HCT116 (cell line): ENCODE data around the gene CNTN4. TPM values are rescaled to one million over a fixed set of nuclear protein-coding genes. Genes with fewer than 3 reads are reported as not detected.

Experiments
- ATAC-seq: fragments of 200-7000 bp; cut with Tn5 transposase; 2 replicates; pipeline ENCODE4 v1.9.1; 2020; ENCODE audit warnings: mild to moderate bottlenecking, moderate library complexity
- BruUV-seq: library from RNA; stranded (reverse); fragments of 400-500 nt; replicated peaks from 2 replicates; lab custom pipeline; 2021; lab: Mats Ljungman, UMichigan
- CTCF ChIA-PET: fragments of 300-600 bp; sonication (Branson Sonifier 250); formaldehyde crosslinking; loops from one replicate; lab custom pipeline; 2021; ENCODE audit warnings: antibody characterized with exemption; lab: Charles Lee
- POLR2A ChIA-PET: fragments of 300-600, 350-600 bp; sonication (Branson Sonifier 250); formaldehyde crosslinking; loops from one replicate; lab custom pipeline; 2021; ENCODE audit warnings: antibody characterized with exemption; lab: Charles Lee
- RAD21 ChIA-PET, 2 experiments: fragments of 300-600 bp; sonication (Branson Sonifier 250); formaldehyde crosslinking; loops; one replicate each; lab custom pipeline; 2023; ENCODE audit warnings: low total read pairs in 2 of 2; ENCODE audit not compliant: uncharacterized antibody in 2 of 2, unreplicated experiment in 2 of 2, low non-redundant PET in 1 of 2; lab: Charles Lee
- DNase-seq: peaks from one replicate; pipeline ENCODE4 v3.0.0-alpha.2; 2010; ENCODE audit warnings: low read depth, low spot score
- H2AFZ ChIP-seq: fragments of 200-600 bp; shearing (Covaris generic), sonication (generic); 2 replicates; pipeline ENCODE4 v1.6.1; 2017; ENCODE audit warnings: low read depth, mixed run types, mixed read lengths, antibody characterized with exemption, low read length; ENCODE audit not compliant: poor library complexity, severe bottlenecking
- H3K27ac ChIP-seq: 2 replicates; pipeline ENCODE4 v1.5.1; 2012; ENCODE audit warnings: low read depth, low read length
- H3K27me3 ChIP-seq: fragments of 200-600 bp; sonication (generic); 2 replicates; pipeline ENCODE4 v1.6.1; 2016; ENCODE audit warnings: mixed run types, low read length, mixed read lengths; ENCODE audit not compliant: insufficient read depth
- H3K36me3 ChIP-seq, 2 experiments: fragments of 200-500 bp in 1 of 2; fragments of 200-600 bp in 1 of 2; sonication (Bioruptor generic) in 1 of 2; sonication (generic) in 1 of 2; 2 replicates each; pipeline versions ENCODE4 v1.5.1 to v1.6.1; 2014 to 2016; ENCODE audit warnings: low read length in 2 of 2, inconsistent platforms in 1 of 2, mixed read lengths in 1 of 2, mixed run types in 1 of 2; ENCODE audit not compliant: insufficient read depth in 2 of 2, control insufficient read depth in 1 of 2
- H3K4me1 ChIP-seq, 2 experiments: fragments of 200-600 bp in 1 of 2; sonication (generic) in 1 of 2; 2 replicates each; pipeline versions ENCODE4 v1.5.1 to v1.6.1; 2012 to 2017; ENCODE audit warnings: low read length in 2 of 2, inconsistent platforms in 1 of 2, mild to moderate bottlenecking in 1 of 2, mixed read lengths in 1 of 2, mixed run types in 1 of 2, moderate library complexity in 1 of 2; ENCODE audit not compliant: insufficient read depth in 2 of 2, control insufficient read depth in 1 of 2
- H3K4me2 ChIP-seq: fragments of 200-600 bp; sonication (generic); 2 replicates; pipeline ENCODE4 v1.6.1; 2017; ENCODE audit warnings: mixed run types, low read length, mixed read lengths
- H3K4me3 ChIP-seq, 2 experiments: fragments of 200-600 bp in 1 of 2; sonication (generic) in 1 of 2; replicated peaks in 1 of 2; 2 replicates each; pipeline ENCODE4 v1.5.1; 2011 to 2016; ENCODE audit warnings: low read length in 2 of 2, control low read depth in 1 of 2, low read depth in 1 of 2, mild to moderate bottlenecking in 1 of 2, mixed read lengths in 1 of 2, mixed run types in 1 of 2
- H3K79me2 ChIP-seq: fragments of 200-600 bp; sonication (generic); 2 replicates; pipeline ENCODE4 v1.6.1; 2017; ENCODE audit warnings: mild to moderate bottlenecking, mixed run types, low read length, moderate library complexity, mixed read lengths; ENCODE audit not compliant: insufficient read depth
- H3K9ac ChIP-seq: fragments of 200-600 bp; sonication (generic); 2 replicates; pipeline ENCODE4 v1.6.1; 2016; ENCODE audit warnings: low read length, mixed read lengths
- H3K9me2 ChIP-seq: fragments of 200-600 bp; sonication (generic), shearing (Covaris generic); 2 replicates; pipeline ENCODE4 v1.6.1; 2017; ENCODE audit warnings: mixed run types, mild to moderate bottlenecking, moderate library complexity; ENCODE audit not compliant: insufficient read depth
- H3K9me3 ChIP-seq, 2 experiments: fragments of 200-500 bp in 1 of 2; fragments of 200-600 bp in 1 of 2; sonication (Bioruptor generic) in 1 of 2; sonication (generic) in 1 of 2; 2 replicates each; pipeline ENCODE4 v1.6.1; 2014 to 2017; ENCODE audit warnings: low read length in 2 of 2, mixed read lengths in 2 of 2, inconsistent platforms in 1 of 2, low read depth in 1 of 2, mild to moderate bottlenecking in 1 of 2, mixed run types in 1 of 2, moderate library complexity in 1 of 2; ENCODE audit not compliant: control insufficient read depth in 1 of 2, insufficient read depth in 1 of 2
- H4K20me1 ChIP-seq: fragments of 200-600 bp; sonication (generic), shearing (Covaris generic); 2 replicates; pipeline ENCODE4 v1.6.1; 2017; ENCODE audit warnings: mixed run types, mild to moderate bottlenecking, moderate library complexity; ENCODE audit not compliant: insufficient read depth
- CEBPB ChIP-seq: IDR thresholded peaks from 2 replicates; pipeline ENCODE4 v1.6.1; 2012; ENCODE audit warnings: low read depth
- EZH2phosphoT487 ChIP-seq: fragments of 200-600 bp; IDR thresholded peaks from 2 replicates; pipeline ENCODE4 v1.6.1; 2018; ENCODE audit warnings: antibody characterized with exemption, borderline replicate concordance
- FOSL1 ChIP-seq: IDR thresholded peaks from 2 replicates; pipeline ENCODE4 v1.6.1; 2012; ENCODE audit warnings: low read depth
- POLR2AphosphoS5 ChIP-seq: IDR thresholded peaks from 2 replicates; pipeline ENCODE4 v1.6.1; 2011; ENCODE audit warnings: mild to moderate bottlenecking, low read depth, low read length, moderate library complexity
- SRF ChIP-seq: IDR thresholded peaks from 2 replicates; pipeline ENCODE4 v1.6.1; 2012; ENCODE audit warnings: low read depth
- ZFX ChIP-seq: fragments of 450-650 bp; IDR thresholded peaks from 2 replicates; pipeline ENCODE4 v1.6.1; 2017
- ZNF274 ChIP-seq: fragments of 200-500 bp; sonication (Bioruptor generic); IDR thresholded peaks from 2 replicates; pipeline ENCODE4 v1.6.1; 2014; ENCODE audit warnings: mild to moderate bottlenecking, low read depth, low read length, inconsistent platforms
- intact Hi-C: fragments of 100-400 bp; cut with micrococcal nuclease; formaldehyde crosslinking; loops from 2 replicates; pipeline ENCODE4 v1.10.0; 2022
- total RNA-seq: library from RNA; stranded (reverse); gene quantifications from one replicate; pipeline ENCODE4 v1.2.1, GENCODE V29; 2021; ENCODE audit not compliant: unreplicated experiment
- TF ChIP-seq, protein P1 (sequence below): IDR thresholded peaks from 2 replicates; pipeline ENCODE4 v1.6.1; 2012
- TF ChIP-seq, protein P2 (sequence below): IDR thresholded peaks from 2 replicates; pipeline ENCODE4 v1.6.1; 2011; ENCODE audit warnings: mild to moderate bottlenecking, low read length, moderate library complexity; ENCODE audit not compliant: insufficient replicate concordance; ENCODE audit errors: extremely low read depth

Gene CNTN4
- total RNA-seq, 1 experiment from 2014 or later = not detected

DNA sequence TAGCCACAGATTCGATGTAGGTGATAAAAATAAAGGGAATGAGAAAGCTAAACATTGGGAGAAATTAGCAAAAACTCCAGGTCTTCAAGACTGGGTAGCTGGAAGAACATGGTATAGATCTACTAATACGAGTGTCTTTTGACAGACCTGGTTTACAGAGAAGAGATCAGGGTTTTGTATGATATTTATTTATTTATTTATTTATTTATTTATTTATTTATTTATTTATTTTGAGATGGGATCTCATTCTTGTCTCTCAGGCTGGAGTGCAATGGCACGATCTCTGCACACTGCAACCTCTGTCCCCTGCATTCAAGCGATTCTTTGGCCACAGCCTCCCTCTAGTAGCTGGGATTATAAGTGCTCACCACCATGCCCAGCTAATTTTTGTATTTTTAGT, 448.4 kb downstream of the CNTN4 start:
- ChIA-PET RAD21 (no interaction called here), CTCF (no interaction called here), POLR2A (no interaction called here)
- Histone ChIP-seq H3K9me2 (no peaks in the 10 kb centered on the region), H3K4me1 (no peaks in the 10 kb centered on the region), H3K4me3 (no peak overlapping the region), H3K36me3 (no peaks in the 10 kb centered on the region), H3K79me2 (no peaks in the 10 kb centered on the region), H3K9ac (no peak overlapping the region), H3K27ac (no peak overlapping the region), H3K4me2 (no peak overlapping the region), H4K20me1 (no peaks in the 10 kb centered on the region), H2AFZ (no peak overlapping the region), H3K9me3 (peaks cover 5 to 11% of the 10 kb centered on the region in 2 experiments; a peak in 2 of 4 replicates), H3K27me3 (no peaks in the 10 kb centered on the region)
- TF ChIP-seq CEBPB (no peak), ZFX (no peak), FOSL1 (no peak), EZH2phosphoT487 (no peak), POLR2AphosphoS5 (no peak), SRF (no peak), ZNF274 (no peak)
- TF ChIP-seq, protein P1, sequence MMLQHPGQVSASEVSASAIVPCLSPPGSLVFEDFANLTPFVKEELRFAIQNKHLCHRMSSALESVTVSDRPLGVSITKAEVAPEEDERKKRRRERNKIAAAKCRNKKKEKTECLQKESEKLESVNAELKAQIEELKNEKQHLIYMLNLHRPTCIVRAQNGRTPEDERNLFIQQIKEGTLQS = no peak
- TF ChIP-seq, protein P2, sequence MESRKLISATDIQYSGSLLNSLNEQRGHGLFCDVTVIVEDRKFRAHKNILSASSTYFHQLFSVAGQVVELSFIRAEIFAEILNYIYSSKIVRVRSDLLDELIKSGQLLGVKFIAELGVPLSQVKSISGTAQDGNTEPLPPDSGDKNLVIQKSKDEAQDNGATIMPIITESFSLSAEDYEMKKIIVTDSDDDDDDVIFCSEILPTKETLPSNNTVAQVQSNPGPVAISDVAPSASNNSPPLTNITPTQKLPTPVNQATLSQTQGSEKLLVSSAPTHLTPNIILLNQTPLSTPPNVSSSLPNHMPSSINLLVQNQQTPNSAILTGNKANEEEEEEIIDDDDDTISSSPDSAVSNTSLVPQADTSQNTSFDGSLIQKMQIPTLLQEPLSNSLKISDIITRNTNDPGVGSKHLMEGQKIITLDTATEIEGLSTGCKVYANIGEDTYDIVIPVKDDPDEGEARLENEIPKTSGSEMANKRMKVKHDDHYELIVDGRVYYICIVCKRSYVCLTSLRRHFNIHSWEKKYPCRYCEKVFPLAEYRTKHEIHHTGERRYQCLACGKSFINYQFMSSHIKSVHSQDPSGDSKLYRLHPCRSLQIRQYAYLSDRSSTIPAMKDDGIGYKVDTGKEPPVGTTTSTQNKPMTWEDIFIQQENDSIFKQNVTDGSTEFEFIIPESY = no peak
- no peak for DNase-seq
- BruUV-seq = no TSS peak
- intact Hi-C loops = no loop called here
- ATAC-seq = no peak
